DMS53 (cell line): Measurements from ENCODE around the gene EEF2KMT.
"Not testable (repeated sequence)": the region's sequence is repeated elsewhere in the genome, so short reads cannot be mapped to it uniquely, and the experiment has no call there.

ENCODE experiments used
- DNase-seq: peaks from one replicate; lab custom pipeline; 2025; lab: John Stamatoyannopoulos, UW

The EEF2KMT gene

DNA sequence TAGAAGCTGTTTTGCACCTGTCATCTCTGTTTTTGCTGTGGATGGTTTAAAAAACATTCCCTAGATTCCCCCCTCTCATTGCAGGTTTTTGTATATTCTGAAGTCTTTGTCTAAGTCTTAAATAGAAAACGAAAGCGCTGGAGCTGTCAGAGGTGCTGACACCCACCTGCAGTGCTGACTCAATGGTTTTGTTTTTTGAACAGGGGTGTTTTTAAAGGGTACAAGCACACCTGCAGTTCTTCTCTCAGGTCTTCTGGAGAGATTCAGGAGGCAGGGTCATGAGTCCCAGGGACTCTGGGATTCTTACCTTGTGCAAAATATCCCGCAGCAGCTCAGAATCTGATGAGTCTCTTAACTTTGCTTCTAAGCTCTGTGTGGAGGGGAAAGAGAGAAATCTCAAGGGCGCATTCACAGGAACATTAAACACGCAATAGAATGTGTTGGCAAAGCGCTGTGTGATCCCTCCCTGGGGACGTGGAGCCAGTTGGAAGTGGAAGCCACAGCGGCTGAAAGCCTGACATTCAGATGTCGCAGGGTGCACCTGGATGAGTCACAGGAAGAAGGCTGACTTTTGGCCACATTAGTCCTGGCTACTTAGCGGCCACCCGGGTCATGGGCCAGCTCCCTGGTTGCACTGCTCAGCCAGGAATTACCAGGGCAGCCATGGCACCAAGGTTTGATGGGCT, 2.3 kb downstream of the EEF2KMT start:
- DNase-seq: not testable (repeated sequence)

DNA sequence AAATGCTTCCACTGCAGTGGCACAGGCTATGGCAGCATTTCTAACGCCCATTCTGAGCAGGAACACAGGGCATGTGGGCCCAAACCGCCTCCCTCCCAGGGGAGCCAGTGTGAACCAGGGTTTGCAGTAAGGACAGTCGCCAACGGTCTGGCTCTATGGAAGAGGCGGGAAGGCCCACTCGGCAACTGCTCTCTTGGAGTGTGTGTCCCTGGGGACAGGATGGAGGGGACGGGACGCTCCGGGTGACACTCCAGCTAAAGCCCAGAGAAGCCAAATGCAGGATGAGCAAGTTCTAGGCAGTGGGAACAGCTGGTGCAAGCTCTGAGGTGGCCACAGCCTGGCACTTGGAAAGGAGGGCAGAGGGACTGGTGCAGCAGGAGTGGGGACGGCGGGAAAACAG, 3.8 kb downstream of the EEF2KMT start:
- not testable (repeated sequence) for DNase-seq

GRCh38 chr16:5093081-5093480, 4.5 kb downstream of the EEF2KMT start:
- DNase-seq: not testable (repeated sequence)

GRCh38 chr16:5090592-5090991, 7.0 kb downstream of the EEF2KMT start:
- DNase-seq: peak; percentile 15

- DNase-seq: not testable (repeated sequence)
Observed at GRCh38 chr16:5089911-5090555, 7.6 kb downstream of the EEF2KMT start.

DNA sequence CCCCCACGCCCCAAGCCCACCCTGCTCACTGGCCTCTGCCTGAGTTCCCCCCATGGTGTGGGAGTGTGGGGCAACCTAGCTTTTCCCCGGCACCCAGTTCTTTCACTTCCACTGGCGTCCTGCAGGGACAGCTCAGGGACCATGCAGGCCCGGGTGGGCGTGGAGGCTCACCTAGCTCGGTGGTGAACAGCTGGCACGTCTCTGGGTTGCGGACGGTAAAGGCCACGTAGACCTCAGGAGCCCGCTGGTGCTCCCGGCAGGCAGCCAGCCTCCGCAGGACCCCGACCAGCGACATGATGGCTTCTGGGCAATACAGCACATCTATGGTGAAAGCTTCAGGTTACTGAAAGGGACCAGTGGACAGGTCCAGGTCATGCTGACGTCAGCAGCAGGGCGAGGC, 8.7 kb downstream of the EEF2KMT start:
- not testable (repeated sequence) for DNase-seq

DNA sequence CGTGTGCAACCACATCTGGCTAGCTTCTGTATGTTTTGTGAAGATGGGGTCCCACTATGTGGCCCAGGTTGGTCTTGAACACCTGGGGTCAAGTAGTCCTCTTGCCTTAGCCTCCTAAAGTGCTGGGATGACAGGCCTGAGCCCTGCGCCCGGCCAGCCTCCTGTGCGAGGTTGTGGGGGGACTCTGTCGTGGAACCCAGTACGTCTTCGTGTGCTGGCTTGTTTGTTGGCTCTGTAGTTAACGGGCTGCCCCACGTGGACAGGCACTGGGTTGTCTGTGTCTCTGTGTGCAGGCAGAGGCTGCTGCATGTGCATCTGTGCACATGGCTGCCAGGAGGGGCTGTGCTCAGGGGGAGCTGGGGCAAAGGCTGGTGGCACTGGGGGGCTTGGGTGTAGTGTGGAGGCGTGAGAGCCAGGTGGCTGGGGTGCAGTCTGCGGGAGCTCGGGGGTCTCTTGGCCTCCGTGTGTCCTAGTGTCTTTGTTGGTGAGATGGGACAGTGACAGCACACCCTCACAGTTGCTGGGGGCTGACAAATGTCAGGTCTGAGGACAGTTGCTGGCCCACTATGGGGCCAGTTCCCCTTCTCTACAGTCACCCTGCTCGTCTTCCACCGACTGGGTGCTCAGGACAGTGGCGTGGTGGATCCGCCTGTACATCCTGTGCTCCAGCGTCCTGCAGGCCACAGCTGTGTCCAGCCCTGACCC, 9.4 kb downstream of the EEF2KMT start:
- DNase-seq: not testable (repeated sequence)

GRCh38 chr16:5085716-5086115, 11.9 kb downstream of the EEF2KMT start:
- not testable (repeated sequence) for DNase-seq

DNA sequence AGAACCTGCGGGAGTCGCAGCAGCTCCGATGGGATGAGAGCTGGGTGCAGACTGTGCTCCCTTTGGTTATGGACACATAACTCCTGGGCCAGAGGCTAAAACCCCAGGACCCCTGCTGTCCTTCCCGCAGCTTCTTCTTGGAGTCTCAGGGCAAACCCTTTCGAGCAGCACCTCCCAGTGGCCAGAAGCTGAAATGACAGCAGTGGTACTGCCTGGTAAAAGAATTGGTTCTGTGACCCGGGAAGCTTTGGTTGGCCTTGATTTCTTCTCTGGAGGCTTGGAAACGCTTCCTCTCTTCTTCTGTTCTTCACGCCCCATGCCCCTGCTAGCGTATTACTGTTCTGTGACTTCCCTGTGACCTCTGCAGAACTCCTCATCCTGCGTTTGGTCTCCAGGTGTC, 12.8 kb downstream of the EEF2KMT start:
- DNase-seq: peak; percentile 57

DNA sequence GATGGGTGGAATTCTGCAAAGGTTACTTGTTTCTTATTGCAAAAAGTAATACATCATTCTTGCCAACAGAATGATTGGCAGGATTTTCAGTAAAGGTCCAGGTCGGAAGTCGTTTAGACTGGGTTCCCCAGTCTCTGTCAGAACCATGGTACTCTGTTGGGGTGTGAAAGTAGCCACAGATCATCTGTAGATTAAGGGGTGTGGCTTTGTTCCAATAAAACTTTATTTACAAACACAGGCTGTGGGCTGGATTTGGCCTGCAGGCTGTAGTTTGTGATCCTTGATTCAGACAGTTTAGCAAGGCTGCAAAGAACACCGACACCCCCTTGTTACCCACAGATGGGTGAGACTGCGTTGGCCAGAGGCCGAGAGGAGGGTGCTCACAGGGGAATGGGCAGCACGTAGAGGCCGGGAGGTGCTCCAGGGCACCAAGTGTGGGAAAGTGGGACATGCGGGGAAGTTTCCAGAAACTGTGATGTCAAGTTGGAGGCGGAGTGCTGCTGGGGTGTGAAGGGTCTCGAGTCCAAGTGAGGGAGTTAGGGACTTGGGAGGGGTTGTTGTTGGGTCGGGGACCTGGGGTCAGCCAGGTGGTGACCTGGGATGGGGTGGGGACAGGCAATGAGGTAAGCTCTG, 13.4 kb downstream of the EEF2KMT start:
- DNase-seq: not testable (repeated sequence)

DNA sequence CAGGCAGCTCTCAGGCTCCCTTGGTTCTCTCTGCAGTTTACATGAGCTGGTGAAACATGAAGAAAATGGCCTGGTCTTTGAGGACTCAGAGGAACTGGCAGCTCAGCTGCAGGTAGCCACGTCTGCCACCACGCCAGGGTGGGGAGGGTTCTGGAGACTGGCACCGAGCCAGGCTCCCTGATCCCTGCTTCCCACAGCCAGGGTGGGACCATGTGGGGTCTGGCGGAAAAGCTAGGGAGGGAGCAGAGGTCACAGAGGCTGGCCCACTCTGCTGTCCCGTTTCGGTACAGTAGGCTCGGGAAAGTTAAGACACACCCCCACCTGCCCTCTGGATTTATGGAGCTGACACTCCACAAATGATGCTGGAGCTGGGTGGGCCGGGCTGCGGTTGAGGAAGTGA, 13.9 kb downstream of the EEF2KMT start:
- not testable (repeated sequence) for DNase-seq

GRCh38 chr16:5080996-5081395, 16.6 kb downstream of the EEF2KMT start:
- not testable (repeated sequence) for DNase-seq

DNA sequence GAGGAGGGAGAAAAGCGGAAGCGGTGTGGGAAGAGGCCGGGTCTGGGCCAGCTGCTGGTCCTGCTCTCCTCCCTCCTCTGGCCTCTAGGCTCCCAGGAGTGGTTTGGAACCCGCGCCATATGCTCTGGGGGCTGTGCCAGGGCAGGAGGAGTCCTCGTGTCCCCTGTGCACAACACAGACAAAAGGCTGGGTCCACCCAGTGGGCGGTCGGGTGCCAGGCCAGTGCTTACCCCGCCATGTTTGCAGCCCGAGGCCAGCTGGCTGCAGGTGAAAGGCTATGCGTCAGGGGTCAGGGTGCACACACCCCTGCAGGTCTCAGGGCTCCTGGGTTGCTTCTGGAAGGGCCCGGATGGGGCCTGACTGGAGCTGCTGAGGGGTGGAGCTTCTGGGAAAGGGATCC, 17.1 kb downstream of the EEF2KMT start:
- DNase-seq: not testable (repeated sequence)

GRCh38 chr16:5078626-5079025, 19.0 kb downstream of the EEF2KMT start:
- DNase-seq: no peak

GRCh38 chr16:5077304-5077703, 20.3 kb downstream of the EEF2KMT start:
- DNase-seq: no peak

- DNase-seq: no peak
Observed at GRCh38 chr16:5075637-5076036, 22.0 kb downstream of the EEF2KMT start.

DNA sequence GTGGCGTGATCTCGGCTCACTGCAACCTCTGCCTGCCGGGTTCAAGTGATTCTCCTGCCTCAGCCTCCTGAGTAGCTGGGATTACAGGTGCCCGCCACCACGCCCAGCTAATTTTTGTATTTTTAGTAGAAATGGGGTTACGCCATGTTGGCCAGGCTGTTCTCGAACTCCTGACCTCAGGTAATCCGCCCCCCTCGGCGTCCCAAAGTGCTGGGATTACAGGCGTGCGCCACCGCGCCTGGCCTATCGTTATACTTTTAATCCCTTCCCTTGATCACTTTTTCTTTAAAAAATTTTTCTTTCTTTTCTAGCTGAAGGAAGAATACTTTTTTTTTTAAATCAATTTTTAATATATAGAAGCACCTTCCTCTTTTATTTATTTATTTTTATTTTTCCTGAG, 23.8 kb downstream of the EEF2KMT start:
- DNase-seq: not testable (repeated sequence)

GRCh38 chr16:5073279-5073629, 24.3 kb downstream of the EEF2KMT start:
- DNase-seq: no peak

DNA sequence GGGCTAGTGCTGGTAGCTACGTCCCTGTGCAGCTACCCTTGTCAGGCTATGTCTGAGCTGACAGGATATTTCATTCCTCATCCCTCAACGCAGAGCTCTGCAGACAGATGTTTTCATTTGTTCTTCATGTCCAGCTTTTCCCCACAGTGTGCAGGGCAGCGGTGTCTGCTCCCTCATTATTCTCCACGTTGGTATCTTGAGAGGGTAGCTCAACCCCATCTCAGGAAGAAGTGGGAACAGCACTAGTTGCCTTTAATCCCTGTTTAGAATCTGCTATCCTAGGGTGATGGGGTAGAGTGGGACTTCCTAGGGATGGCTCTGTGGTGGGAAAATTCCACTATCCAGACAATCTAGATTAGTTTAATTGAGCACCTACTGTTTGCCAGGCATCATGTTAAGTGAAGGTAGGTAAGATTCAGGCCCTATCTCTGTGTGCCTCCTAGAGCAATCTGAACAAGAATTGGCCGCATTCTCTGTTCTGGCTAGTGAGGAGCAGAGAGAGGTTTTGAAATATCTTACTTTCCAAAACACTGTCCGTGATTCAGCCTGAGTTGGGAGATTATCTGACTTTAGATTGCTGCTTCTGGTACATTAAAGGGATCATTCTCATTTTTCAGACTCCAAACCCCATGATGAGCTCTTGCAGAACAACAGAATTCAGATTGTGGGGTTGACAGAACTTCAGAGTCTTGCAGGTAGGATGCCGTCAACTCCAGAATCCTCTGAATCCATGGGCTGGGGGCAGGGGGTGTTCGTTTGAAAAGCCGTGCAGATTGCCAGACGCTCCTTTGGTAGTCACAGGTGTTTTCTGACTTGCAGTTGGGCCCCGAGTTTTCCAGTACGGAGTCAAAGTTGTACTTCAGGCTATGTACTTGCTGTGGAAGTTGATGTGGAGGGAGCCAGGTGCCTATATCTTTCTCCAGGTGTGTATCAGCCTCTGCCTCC, 25.0 kb downstream of the EEF2KMT start:
- DNase-seq: no peak

DNA sequence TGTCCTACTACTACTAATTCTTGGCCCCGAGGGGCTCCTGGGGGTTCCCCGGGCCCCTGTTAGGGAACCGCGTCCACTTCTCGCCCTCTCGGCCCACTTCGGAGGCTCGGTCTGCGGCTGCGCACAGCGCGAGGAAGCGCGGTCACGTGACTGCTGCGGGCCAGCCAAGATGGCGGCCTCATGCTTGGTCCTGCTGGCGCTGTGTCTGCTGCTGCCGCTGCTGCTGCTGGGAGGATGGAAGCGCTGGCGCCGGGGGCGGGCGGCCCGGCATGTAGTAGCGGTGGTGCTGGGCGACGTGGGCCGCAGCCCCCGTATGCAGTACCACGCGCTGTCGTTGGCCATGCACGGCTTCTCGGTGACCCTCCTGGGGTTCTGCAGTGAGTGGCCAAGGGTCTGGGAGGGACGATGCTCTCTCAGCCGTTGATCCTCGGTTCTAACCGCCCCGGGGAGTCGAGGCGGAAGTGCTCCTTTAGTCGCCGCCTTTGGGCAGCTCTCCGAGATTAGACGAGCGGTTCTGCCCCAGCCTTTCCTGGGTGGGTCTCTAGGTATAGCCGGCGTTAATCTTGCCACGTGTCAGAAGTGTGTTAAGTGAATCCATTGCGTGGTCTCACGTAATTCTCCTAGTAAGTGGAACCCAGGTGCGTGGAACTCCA, 25.8 kb downstream of the EEF2KMT start, which contains the start of gene ALG1:
ALG1 (plus strand) TSS at position 163 of the 653 bp plus-strand sequence; CDS start at position 170, 7 bp downstream.
- DNase-seq: peak; percentile 88

GRCh38 chr16:5071341-5071680, 26.3 kb downstream of the EEF2KMT start:
- no peak for DNase-seq
